HEK293 (cell line): ENCODE results near the gene LOXL4.

ENCODE experiments used
- IKZF3 ChIP-seq: fragments of 450-650 bp; IDR thresholded peaks from 2 replicates; pipeline ENCODE4 v1.5.0; 2018; ENCODE audit warnings: missing biosample characterization, mild to moderate bottlenecking, missing genetic modification characterization, moderate library complexity
- KLF7 ChIP-seq: fragments of 450-650 bp; formaldehyde crosslinking; IDR thresholded peaks from 2 replicates; pipeline ENCODE4 v1.5.1; 2016; ENCODE audit warnings: missing biosample characterization, missing genetic modification characterization, borderline replicate concordance
- KLF8 ChIP-seq: fragments of 450-650 bp; formaldehyde crosslinking; IDR thresholded peaks from 2 replicates; pipeline ENCODE4 v1.5.1; 2016; ENCODE audit warnings: missing biosample characterization, missing genetic modification characterization
- OSR2 ChIP-seq: fragments of 450-650 bp; formaldehyde crosslinking; IDR thresholded peaks from 2 replicates; pipeline ENCODE4 v1.5.1; 2016; ENCODE audit warnings: missing biosample characterization, missing genetic modification characterization
- SALL2 ChIP-seq: fragments of 450-650 bp; formaldehyde crosslinking; IDR thresholded peaks from 2 replicates; pipeline ENCODE4 v1.5.0; 2017; ENCODE audit warnings: missing biosample characterization, mild to moderate bottlenecking, missing genetic modification characterization, borderline replicate concordance
- SP3 ChIP-seq: fragments of 450-650 bp; formaldehyde crosslinking; IDR thresholded peaks from 2 replicates; pipeline ENCODE4 v1.5.1; 2016; ENCODE audit warnings: missing biosample characterization, missing genetic modification characterization
- ZBTB21 ChIP-seq: fragments of 450-650 bp; formaldehyde crosslinking; IDR thresholded peaks from 2 replicates; pipeline ENCODE4 v1.5.1; 2017; ENCODE audit warnings: missing biosample characterization, missing genetic modification characterization
- ZBTB8A ChIP-seq: fragments of 450-650 bp; formaldehyde crosslinking; IDR thresholded peaks from 2 replicates; pipeline ENCODE4 v1.5.1; 2016; ENCODE audit warnings: missing biosample characterization, missing genetic modification characterization
- ZNF112 ChIP-seq: fragments of 450-650 bp; formaldehyde crosslinking; IDR thresholded peaks from 2 replicates; pipeline ENCODE4 v1.5.0; 2017; ENCODE audit warnings: missing biosample characterization, missing genetic modification characterization
- ZNF2 ChIP-seq: fragments of 450-650 bp; formaldehyde crosslinking; IDR thresholded peaks from 2 replicates; pipeline ENCODE4 v1.5.1; 2016; ENCODE audit warnings: missing biosample characterization, missing genetic modification characterization
- ZNF214 ChIP-seq: fragments of 450-650 bp; formaldehyde crosslinking; IDR thresholded peaks from 2 replicates; pipeline ENCODE4 v1.5.1; 2017; ENCODE audit warnings: missing biosample characterization, mild to moderate bottlenecking, missing genetic modification characterization, borderline replicate concordance
- ZNF24 ChIP-seq: fragments of 450-650 bp; formaldehyde crosslinking; IDR thresholded peaks from 2 replicates; pipeline ENCODE4 v1.5.1; 2016; ENCODE audit warnings: missing biosample characterization, missing genetic modification characterization
- ZNF341 ChIP-seq: fragments of 450-650 bp; formaldehyde crosslinking; IDR thresholded peaks from 2 replicates; pipeline ENCODE4; 2016; ENCODE audit warnings: low read depth, missing biosample characterization, missing genetic modification characterization
- ZNF394 ChIP-seq: fragments of 450-650 bp; formaldehyde crosslinking; IDR thresholded peaks from 2 replicates; pipeline ENCODE4 v1.5.1; 2016; ENCODE audit warnings: missing biosample characterization, missing genetic modification characterization, mild to moderate bottlenecking, moderate library complexity, borderline replicate concordance
- ZNF423 ChIP-seq: fragments of 450-650 bp; formaldehyde crosslinking; IDR thresholded peaks from 2 replicates; pipeline ENCODE4 v1.5.1; 2016; ENCODE audit warnings: missing biosample characterization, missing genetic modification characterization
- ZNF521 ChIP-seq: fragments of 450-650 bp; formaldehyde crosslinking; IDR thresholded peaks from 2 replicates; pipeline ENCODE4 v1.5.1; 2017; ENCODE audit warnings: missing biosample characterization, mild to moderate bottlenecking, missing genetic modification characterization
- ZNF529 ChIP-seq: fragments of 450-650 bp; formaldehyde crosslinking; IDR thresholded peaks from 2 replicates; pipeline ENCODE4 v1.5.1; 2017; ENCODE audit warnings: missing genetic modification characterization, missing biosample characterization; ENCODE audit not compliant: insufficient replicate concordance
- ZNF561 ChIP-seq: fragments of 450-650 bp; IDR thresholded peaks from 2 replicates; pipeline ENCODE4 v1.5.1; 2018; ENCODE audit warnings: missing biosample characterization, missing genetic modification characterization, borderline replicate concordance
- ZNF660 ChIP-seq: fragments of 450-650 bp; IDR thresholded peaks from 2 replicates; pipeline ENCODE4 v1.5.1; 2018; ENCODE audit warnings: missing biosample characterization, mild to moderate bottlenecking, missing genetic modification characterization
- ZNF707 ChIP-seq: fragments of 450-650 bp; formaldehyde crosslinking; IDR thresholded peaks from 2 replicates; pipeline ENCODE4 v1.5.1; 2016; ENCODE audit warnings: missing biosample characterization, missing genetic modification characterization
- TF ChIP-seq, protein P1 (sequence below): fragments of 450-650 bp; formaldehyde crosslinking; IDR thresholded peaks from 2 replicates; pipeline ENCODE4 v1.5.1; 2016; ENCODE audit warnings: missing biosample characterization, missing genetic modification characterization
- TF ChIP-seq, protein P2 (sequence below): fragments of 450-650 bp; IDR thresholded peaks from 2 replicates; pipeline ENCODE4 v1.5.1; 2018; ENCODE audit warnings: missing biosample characterization, missing genetic modification characterization
- TF ChIP-seq, protein P3 (sequence below): fragments of 450-650 bp; formaldehyde crosslinking; IDR thresholded peaks from 2 replicates; pipeline ENCODE4 v1.5.1; 2016; ENCODE audit warnings: missing biosample characterization, missing genetic modification characterization, borderline replicate concordance
- TF ChIP-seq, protein P4 (sequence below): fragments of 450-650 bp; formaldehyde crosslinking; IDR thresholded peaks from 2 replicates; pipeline ENCODE4 v1.5.1; 2017; ENCODE audit warnings: missing biosample characterization, mild to moderate bottlenecking, missing genetic modification characterization, moderate library complexity
- TF ChIP-seq, protein P5 (sequence below): fragments of 450-650 bp; formaldehyde crosslinking; IDR thresholded peaks from 2 replicates; pipeline ENCODE4 v1.5.1; 2016; ENCODE audit warnings: missing biosample characterization, missing genetic modification characterization

The LOXL4 gene

DNA sequence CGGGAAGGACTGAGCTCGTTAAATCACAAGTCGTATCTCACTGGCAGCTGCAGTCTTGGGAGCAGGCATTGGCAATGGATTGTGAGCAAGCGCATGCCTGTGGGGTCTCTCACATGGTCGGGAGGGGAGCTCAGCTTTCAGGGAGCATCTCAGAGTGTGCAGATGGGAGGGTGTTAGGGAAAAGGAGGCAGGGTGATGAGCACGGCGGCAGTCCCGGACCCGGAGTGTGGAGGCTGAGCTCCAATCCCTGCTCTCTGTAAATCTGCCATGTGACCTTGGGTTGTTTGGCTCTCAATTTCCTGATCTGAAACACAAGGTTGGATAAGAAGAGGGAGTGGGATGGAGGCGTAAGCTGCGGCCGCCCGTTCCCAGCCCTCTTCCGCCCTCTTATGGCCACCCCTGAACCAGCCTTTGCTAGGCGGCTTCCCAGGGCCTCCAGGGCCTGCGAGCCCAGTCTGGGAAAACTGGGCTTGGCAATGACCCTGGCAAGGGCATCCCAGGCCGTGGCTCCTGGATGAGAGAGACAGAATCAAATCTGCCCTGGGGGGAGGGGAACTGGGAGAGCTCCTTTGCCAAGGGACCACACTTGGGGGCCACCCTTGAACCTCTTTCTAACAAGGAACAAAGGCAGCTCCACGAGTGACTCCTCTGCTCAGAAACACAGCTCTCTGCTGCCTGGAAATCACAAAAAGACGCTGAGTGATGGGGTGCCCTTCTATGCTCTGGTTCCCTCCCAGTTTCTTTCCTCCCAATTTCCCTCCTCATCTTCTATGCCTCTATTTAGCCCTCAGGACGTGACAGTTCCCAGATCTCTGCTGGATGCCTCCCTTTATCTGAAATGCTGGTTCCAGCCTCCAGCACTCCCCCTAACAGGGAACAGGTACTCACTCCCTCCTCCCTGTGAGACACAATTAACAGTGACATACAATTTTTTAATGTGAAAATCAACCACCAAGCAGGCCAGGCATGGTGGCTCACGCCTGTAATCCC lies 41.7 kb upstream of the LOXL4 start (continued):
- TF ChIP-seq ZNF521 (tag by site-specific recombination): no peak
- TF ChIP-seq ZNF214 (tag by site-specific recombination): no peak
- no peak for TF ChIP-seq ZNF394 (tag by site-specific recombination)
- TF ChIP-seq ZNF561 (tag by site-specific recombination): no peak
- TF ChIP-seq ZNF423 (tag by site-specific recombination): no peak
- TF ChIP-seq SALL2: no peak
- TF ChIP-seq ZNF2 (tag by site-specific recombination): 0 out of 2 replicates have a peak, but pooled peaks have one; percentile 21
- TF ChIP-seq, protein P1, sequence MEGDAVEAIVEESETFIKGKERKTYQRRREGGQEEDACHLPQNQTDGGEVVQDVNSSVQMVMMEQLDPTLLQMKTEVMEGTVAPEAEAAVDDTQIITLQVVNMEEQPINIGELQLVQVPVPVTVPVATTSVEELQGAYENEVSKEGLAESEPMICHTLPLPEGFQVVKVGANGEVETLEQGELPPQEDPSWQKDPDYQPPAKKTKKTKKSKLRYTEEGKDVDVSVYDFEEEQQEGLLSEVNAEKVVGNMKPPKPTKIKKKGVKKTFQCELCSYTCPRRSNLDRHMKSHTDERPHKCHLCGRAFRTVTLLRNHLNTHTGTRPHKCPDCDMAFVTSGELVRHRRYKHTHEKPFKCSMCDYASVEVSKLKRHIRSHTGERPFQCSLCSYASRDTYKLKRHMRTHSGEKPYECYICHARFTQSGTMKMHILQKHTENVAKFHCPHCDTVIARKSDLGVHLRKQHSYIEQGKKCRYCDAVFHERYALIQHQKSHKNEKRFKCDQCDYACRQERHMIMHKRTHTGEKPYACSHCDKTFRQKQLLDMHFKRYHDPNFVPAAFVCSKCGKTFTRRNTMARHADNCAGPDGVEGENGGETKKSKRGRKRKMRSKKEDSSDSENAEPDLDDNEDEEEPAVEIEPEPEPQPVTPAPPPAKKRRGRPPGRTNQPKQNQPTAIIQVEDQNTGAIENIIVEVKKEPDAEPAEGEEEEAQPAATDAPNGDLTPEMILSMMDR (tag by site-specific recombination): peak; percentile 84
- TF ChIP-seq, protein P2, sequence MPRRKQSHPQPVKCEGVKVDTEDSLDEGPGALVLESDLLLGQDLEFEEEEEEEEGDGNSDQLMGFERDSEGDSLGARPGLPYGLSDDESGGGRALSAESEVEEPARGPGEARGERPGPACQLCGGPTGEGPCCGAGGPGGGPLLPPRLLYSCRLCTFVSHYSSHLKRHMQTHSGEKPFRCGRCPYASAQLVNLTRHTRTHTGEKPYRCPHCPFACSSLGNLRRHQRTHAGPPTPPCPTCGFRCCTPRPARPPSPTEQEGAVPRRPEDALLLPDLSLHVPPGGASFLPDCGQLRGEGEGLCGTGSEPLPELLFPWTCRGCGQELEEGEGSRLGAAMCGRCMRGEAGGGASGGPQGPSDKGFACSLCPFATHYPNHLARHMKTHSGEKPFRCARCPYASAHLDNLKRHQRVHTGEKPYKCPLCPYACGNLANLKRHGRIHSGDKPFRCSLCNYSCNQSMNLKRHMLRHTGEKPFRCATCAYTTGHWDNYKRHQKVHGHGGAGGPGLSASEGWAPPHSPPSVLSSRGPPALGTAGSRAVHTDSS (tag by site-specific recombination): no peak
- no peak for TF ChIP-seq ZNF112 (tag by site-specific recombination)
- TF ChIP-seq KLF7: no peak
- TF ChIP-seq, protein P3, sequence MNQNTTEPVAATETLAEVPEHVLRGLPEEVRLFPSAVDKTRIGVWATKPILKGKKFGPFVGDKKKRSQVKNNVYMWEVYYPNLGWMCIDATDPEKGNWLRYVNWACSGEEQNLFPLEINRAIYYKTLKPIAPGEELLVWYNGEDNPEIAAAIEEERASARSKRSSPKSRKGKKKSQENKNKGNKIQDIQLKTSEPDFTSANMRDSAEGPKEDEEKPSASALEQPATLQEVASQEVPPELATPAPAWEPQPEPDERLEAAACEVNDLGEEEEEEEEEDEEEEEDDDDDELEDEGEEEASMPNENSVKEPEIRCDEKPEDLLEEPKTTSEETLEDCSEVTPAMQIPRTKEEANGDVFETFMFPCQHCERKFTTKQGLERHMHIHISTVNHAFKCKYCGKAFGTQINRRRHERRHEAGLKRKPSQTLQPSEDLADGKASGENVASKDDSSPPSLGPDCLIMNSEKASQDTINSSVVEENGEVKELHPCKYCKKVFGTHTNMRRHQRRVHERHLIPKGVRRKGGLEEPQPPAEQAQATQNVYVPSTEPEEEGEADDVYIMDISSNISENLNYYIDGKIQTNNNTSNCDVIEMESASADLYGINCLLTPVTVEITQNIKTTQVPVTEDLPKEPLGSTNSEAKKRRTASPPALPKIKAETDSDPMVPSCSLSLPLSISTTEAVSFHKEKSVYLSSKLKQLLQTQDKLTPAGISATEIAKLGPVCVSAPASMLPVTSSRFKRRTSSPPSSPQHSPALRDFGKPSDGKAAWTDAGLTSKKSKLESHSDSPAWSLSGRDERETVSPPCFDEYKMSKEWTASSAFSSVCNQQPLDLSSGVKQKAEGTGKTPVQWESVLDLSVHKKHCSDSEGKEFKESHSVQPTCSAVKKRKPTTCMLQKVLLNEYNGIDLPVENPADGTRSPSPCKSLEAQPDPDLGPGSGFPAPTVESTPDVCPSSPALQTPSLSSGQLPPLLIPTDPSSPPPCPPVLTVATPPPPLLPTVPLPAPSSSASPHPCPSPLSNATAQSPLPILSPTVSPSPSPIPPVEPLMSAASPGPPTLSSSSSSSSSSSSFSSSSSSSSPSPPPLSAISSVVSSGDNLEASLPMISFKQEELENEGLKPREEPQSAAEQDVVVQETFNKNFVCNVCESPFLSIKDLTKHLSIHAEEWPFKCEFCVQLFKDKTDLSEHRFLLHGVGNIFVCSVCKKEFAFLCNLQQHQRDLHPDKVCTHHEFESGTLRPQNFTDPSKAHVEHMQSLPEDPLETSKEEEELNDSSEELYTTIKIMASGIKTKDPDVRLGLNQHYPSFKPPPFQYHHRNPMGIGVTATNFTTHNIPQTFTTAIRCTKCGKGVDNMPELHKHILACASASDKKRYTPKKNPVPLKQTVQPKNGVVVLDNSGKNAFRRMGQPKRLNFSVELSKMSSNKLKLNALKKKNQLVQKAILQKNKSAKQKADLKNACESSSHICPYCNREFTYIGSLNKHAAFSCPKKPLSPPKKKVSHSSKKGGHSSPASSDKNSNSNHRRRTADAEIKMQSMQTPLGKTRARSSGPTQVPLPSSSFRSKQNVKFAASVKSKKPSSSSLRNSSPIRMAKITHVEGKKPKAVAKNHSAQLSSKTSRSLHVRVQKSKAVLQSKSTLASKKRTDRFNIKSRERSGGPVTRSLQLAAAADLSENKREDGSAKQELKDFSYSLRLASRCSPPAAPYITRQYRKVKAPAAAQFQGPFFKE (tag by site-specific recombination): no peak
- peak; percentile 21; the same call in 1 of the 2 replicates for TF ChIP-seq SP3 (tag by site-specific recombination)
- TF ChIP-seq, protein P4, sequence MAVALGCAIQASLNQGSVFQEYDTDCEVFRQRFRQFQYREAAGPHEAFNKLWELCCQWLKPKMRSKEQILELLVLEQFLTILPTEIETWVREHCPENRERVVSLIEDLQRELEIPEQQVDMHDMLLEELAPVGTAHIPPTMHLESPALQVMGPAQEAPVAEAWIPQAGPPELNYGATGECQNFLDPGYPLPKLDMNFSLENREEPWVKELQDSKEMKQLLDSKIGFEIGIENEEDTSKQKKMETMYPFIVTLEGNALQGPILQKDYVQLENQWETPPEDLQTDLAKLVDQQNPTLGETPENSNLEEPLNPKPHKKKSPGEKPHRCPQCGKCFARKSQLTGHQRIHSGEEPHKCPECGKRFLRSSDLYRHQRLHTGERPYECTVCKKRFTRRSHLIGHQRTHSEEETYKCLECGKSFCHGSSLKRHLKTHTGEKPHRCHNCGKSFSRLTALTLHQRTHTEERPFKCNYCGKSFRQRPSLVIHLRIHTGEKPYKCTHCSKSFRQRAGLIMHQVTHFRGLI (tag by site-specific recombination): peak; percentile 46; the same call in 1 of the 2 replicates
- no peak for TF ChIP-seq KLF8
- peak; percentile 57 for TF ChIP-seq ZNF341 (tag by site-specific recombination)
- TF ChIP-seq OSR2: no peak
- TF ChIP-seq IKZF3 (tag by site-specific recombination): peak; percentile 54; the same call in 1 of the 2 replicates
- TF ChIP-seq ZNF529: no peak
- no peak for TF ChIP-seq ZNF24 (tag by site-specific recombination)
- TF ChIP-seq ZNF660 (tag by site-specific recombination): peak; percentile 73
- TF ChIP-seq, protein P5, sequence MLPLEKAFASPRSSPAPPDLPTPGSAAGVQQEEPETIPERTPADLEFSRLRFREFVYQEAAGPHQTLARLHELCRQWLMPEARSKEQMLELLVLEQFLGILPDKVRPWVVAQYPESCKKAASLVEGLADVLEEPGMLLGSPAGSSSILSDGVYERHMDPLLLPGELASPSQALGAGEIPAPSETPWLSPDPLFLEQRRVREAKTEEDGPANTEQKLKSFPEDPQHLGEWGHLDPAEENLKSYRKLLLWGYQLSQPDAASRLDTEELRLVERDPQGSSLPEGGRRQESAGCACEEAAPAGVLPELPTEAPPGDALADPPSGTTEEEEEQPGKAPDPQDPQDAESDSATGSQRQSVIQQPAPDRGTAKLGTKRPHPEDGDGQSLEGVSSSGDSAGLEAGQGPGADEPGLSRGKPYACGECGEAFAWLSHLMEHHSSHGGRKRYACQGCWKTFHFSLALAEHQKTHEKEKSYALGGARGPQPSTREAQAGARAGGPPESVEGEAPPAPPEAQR (tag by site-specific recombination): no peak
- TF ChIP-seq ZBTB21 (tag by site-specific recombination): no peak
- TF ChIP-seq ZNF707 (tag by site-specific recombination): no peak
- TF ChIP-seq ZBTB8A (tag by site-specific recombination): peak; percentile 84
